Measurements from ENCODE around the gene CP. TPM values are rescaled to one million over a fixed set of nuclear protein-coding genes. Genes with fewer than 3 reads are reported as not detected.
A peak's percentile ranks its signal among the peaks of the same experiment; 100 is the strongest.

Gene CP
- total and polyA plus RNA-seq, 9 of the 15 experiments (the other 6 are each of a cell fraction or from before 2014, with no cell fraction given) = 0.30 to 0.75 TPM; not detected in 7

DNA sequence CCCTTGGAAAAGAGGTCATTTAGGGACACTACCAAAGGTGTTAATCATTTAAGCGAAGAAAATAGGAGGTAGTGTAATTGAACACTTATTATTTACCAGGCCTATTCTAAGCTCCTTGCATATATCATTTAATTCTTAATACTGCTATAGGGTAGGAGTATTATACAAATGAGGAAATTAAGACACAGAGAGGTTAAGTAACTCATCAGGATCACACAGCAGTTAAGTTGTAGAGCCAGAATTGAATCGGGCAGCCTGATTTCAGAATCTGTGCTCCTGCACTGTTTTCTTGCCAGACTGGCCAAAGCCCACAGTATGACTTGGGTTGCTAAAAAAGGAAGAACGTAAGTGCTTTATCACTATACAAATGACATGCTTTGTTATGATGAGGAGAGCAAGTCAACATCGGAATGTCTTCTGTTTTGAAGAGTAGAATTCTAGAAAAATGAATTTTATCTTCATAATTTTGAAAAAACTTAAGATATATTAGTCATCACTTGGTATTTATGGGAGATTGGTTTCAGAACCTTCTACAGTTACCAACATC is 60.8 kb downstream of the CP start:
- DNase-seq (ENCODE audit: extremely low read depth in 1 of 4, low spot score in 3 of 4) (no peak), FAIRE-seq (no peak), ATAC-seq (no peak)
- Histone ChIP-seq H3K27me3 (ENCODE audit: control insufficient read depth in 2 of 2, insufficient read depth in 2 of 2, low read length in 2 of 2) (no peaks in the 10 kb centered on the region), H3K36me3 (ENCODE audit: control insufficient read depth, insufficient read depth, low read length) (peaks cover 13% of the 10 kb centered on the region; the same call in 1 of the 3 replicates), H3K79me2 (ENCODE audit: control insufficient read depth, insufficient read depth, low read length) (no peaks in the 10 kb centered on the region), H3K4me2 (ENCODE audit: insufficient read depth, low read length) (no peak overlapping the region), H3K27ac (ENCODE audit: extremely low read depth, low read depth, low read length) (no peak overlapping the region), H3K4me1 (replicated peaks in 1 of 2; ENCODE audit: control insufficient read depth in 2 of 2, insufficient read depth in 2 of 2, low read length in 2 of 2) (no peaks in the 10 kb centered on the region), H3K9me1 (ENCODE audit: control insufficient read depth, insufficient read depth, low read length) (no peaks in the 10 kb centered on the region), H4K20me1 (replicated peaks; ENCODE audit: control insufficient read depth, insufficient read depth, low read length) (no peaks in the 10 kb centered on the region), H3K9me3 (replicated peaks; ENCODE audit: control insufficient read depth, insufficient read depth, low read depth, low read length) (no peaks in the 10 kb centered on the region), H3K4me3 (no peak overlapping the region), H2AFZ (ENCODE audit: low read depth, low read length) (no peak overlapping the region), H3K9ac (ENCODE audit: insufficient read depth in 1 of 2, low read depth in 2 of 2, low read length in 2 of 2) (no peak overlapping the region)
- ChIA-PET CTCF (ENCODE audit: low intra/inter-chr PET ratio) (no interaction called here), POLR2A (interaction anchor here (0.7 to 1.4 kb wide), 2 partner anchors 19 to 85 kb away, joined by 3 to 5 read pairs; no protein-coding TSS in a partner anchor)
- intact Hi-C loops (cut with micrococcal nuclease) (no loop called here), in situ Hi-C loops (cut with MboI) (no loop called here)
- no peak for TF ChIP-seq NFIC (IDR thresholded peaks at IDR 0.05)
- peak; percentile 50 for TF ChIP-seq RBM25 (IDR thresholded peaks at IDR 0.05; ENCODE audit: low read depth, low read length, severe bottlenecking)
- TF ChIP-seq ZFP36 (IDR thresholded peaks at IDR 0.05; ENCODE audit: low read depth, low read length, partially characterized antibody) = peak; percentile 58
- no peak for TF ChIP-seq MAZ (CRISPR knock-in tag; conservative IDR thresholded peaks at IDR 0.05 in 1 of 2, IDR thresholded peaks at IDR 0.05 in 1 of 2)
- no TSS peak for BruUV-seq (replicated peaks)
- WGBS (ENCODE audit: insufficient coverage, low coverage, missing lambda C conversion rate) = 64% methylated on average over 4 of the region's 4 CpGs

DNA sequence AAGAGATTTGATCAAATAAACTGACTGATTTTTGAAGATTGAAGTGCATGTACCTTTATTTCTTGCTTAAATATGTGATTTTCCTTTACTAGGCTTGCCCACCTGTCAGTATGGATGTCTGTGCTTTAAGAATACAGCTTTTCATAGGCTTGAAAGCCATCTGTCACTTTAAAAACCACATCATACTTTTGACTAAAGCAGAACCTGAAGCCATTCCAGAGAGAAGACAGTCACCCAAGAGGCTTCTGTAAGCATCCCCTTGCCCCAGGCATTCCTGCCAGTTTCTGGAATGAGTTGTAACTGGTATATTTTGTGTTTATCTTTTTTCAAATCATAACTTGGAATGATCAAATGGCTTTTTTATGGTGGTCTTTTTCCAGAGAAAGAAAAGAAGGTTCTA is 68.2 kb downstream of the CP start:
- no peaks in the 10 kb centered on the region for H3K9me3 ChIP-seq (replicated peaks; ENCODE audit: control insufficient read depth, insufficient read depth, low read depth, low read length)
- no peak overlapping the region for H2AFZ ChIP-seq (ENCODE audit: low read depth, low read length)
- no peak overlapping the region for H3K4me3 ChIP-seq
- no peak for DNase-seq (ENCODE audit: extremely low read depth in 1 of 4, low spot score in 3 of 4)
- no TSS peak for BruUV-seq (replicated peaks)
- CTCF ChIA-PET (ENCODE audit: low intra/inter-chr PET ratio) = no interaction called here
- H3K36me3 ChIP-seq (ENCODE audit: control insufficient read depth, insufficient read depth, low read length) = peaks cover 13% of the 10 kb centered on the region; the same call in 2 of the 3 replicates
- H3K9me1 ChIP-seq (ENCODE audit: control insufficient read depth, insufficient read depth, low read length) = no peaks in the 10 kb centered on the region
- H3K4me1 ChIP-seq (replicated peaks in 1 of 2; ENCODE audit: control insufficient read depth in 2 of 2, insufficient read depth in 2 of 2, low read length in 2 of 2) = peaks cover 0 to 7% of the 10 kb centered on the region in 2 experiments; a peak in 4 of 5 replicates
- H3K4me2 ChIP-seq (ENCODE audit: insufficient read depth, low read length) = no peak overlapping the region
- POLR2A ChIA-PET = no interaction called here
- no peaks in the 10 kb centered on the region for H3K79me2 ChIP-seq (ENCODE audit: control insufficient read depth, insufficient read depth, low read length)
- no peak for ATAC-seq
- in situ Hi-C loops (cut with MboI) = no loop called here
- FAIRE-seq = no peak
- intact Hi-C loops (cut with micrococcal nuclease) = no loop called here
- peaks cover 6% of the 10 kb centered on the region for H4K20me1 ChIP-seq (replicated peaks; ENCODE audit: control insufficient read depth, insufficient read depth, low read length)
- TF ChIP-seq KAT2B (IDR thresholded peaks at IDR 0.05; ENCODE audit: low read depth, low read length) (no peak), HNRNPK (IDR thresholded peaks at IDR 0.05; ENCODE audit: low read depth, low read length, poor library complexity, severe bottlenecking) (no peak), CREBBP (IDR thresholded peaks at IDR 0.05; ENCODE audit: low read depth, low read length) (no peak), ZNF57 (CRISPR knock-in tag; IDR thresholded peaks at IDR 0.05) (no peak), KLF10 (CRISPR knock-in tag; IDR thresholded peaks at IDR 0.05) (no peak)
- H3K9ac ChIP-seq (ENCODE audit: insufficient read depth in 1 of 2, low read depth in 2 of 2, low read length in 2 of 2) = no peak overlapping the region
- H3K27ac ChIP-seq (ENCODE audit: extremely low read depth, low read depth, low read length) = no peak overlapping the region
- H3K27me3 ChIP-seq (ENCODE audit: control insufficient read depth in 2 of 2, insufficient read depth in 2 of 2, low read length in 2 of 2) = no peaks in the 10 kb centered on the region
